HS-27A (cell line): ENCODE results near the gene IL4.
"Not testable (repeated sequence)": the region's sequence is repeated elsewhere in the genome, so short reads cannot be mapped to it uniquely, and the experiment has no call there.

Source experiments
- DNase-seq: peaks from one replicate; pipeline ENCODE4 v3.0.0-alpha.2; 2012; ENCODE audit warnings: low read depth, missing footprints

Gene IL4

DNA sequence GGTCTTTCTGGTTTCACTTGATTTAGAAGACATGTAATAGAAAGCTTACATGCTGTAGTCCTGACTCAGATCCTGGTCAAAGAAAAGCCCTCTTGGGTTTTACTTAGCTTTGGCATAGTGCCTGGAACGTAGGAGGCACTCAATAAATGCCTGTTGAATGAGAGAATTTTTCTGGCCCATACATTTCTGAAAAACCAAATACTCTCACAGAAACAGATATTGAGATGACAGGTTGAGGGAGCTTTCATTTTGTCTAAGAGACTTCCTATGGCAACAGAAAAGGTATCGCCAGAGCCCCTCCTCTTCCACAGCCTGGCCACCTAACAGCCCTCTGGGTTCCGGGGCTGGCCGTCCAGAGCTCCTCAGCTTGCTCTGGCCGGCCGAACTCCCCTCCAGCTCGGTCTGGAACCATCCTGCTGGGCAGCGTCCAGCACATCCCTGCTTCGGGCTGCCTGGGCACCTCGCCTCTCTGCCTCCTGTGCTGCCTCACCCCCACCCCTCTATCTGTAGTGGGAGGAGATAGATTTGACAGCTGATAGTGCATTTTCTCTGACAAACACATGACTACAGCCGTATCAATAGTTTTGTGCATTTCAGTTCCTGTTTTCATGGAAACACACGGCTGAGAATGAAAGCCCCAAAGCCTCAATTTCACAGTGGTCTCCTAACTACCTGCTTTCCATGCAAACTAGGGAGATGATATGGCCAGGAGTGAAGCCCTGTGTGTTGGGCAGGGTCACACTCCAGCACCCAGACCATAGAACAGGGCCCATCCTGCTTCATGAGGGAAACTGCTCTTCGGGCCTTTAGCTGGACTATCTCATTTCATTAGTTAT, 1.1 kb downstream of the IL4 start:
- DNase-seq, result peak; percentile 64

DNA sequence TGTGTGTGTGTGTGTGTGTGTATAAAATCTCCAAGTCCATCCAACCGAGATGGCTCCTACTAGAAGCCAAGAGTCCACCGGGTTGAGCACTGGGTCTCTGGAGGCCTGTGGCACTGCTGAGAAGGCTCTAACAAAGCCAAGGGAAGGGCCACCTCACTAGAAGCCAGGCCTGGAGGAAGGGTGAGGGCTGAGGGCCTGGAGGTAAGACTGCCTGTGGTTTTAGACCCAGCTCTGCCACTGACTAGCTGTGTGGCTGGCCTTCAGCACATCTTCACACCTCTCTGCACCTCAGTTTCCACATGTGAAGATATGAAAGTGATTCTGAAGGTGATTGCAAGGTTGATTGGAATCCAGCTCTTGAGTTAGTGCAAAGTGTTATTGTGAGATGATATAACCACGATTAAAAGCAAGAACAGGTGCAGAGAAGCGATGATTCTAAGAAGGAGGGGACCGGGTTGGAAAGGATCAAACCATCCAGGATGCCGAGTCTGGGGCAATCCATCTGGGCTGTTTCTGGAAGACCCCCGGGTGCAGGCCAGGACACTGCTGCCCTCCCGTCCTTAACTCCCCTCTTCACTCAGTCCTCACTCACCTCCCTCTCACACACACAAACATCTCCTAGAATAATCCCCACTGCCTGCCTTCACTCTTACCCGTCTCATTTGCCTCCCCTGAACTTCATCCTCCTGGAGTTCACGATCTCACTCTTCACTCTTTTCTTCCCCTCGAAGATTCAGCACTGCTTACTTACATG, 2.3 kb downstream of the IL4 start:
- DNase-seq, result no peak

DNA sequence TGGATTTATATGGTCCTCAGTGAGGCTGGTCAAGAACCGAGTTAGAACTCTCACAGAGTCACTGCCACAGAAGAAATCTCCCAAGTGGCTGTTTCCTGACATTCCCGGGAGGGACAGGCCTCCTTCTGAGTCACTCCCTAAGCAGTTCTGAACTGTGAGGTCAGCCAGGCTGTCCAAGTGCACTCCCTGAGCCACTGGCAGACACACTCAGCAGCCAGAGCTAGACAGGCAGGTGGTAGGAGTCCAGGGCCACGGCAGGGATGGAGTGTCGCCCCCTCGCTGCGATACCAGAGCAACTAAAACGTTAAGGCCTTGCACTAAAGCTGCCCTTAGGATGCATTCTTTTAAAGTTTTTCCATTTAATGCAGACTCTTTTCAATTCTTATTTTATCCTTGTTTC, 3.4 kb downstream of the IL4 start:
- peak; percentile 59 for DNase-seq

DNA sequence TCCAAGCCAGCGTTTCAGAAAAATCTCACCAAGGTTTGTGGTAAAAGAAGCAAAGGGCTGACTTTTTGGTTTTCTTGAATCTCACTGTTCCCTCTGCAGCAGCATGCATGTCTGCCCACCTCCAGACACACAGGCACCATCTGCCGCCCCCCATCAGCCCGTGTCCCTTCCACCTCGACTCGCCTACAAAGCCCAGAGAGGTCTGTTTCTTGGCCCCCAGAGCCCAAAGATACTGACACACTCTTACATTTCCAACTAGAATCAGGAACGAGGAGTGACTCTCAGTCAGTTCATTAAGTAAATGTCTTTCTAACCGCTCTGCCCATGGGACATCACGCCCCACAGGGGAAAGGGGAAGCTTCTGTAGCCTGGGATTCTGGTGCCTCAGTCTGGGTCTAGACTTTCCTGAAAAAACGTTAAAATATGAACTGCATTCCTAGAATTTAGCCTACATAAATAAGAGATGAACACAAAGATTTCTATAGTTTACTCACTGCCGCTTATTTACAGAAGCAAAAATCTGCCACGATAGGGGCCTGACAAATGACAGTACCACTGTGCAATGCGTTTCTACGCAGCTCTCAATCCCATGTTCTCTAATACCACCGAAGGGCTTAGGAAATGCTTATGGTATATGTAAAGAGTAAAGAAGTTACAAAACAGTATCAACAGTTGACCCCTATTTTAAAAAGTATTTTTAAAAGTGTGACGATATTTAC, 4.1 kb downstream of the IL4 start:
- DNase-seq, result no peak

DNA sequence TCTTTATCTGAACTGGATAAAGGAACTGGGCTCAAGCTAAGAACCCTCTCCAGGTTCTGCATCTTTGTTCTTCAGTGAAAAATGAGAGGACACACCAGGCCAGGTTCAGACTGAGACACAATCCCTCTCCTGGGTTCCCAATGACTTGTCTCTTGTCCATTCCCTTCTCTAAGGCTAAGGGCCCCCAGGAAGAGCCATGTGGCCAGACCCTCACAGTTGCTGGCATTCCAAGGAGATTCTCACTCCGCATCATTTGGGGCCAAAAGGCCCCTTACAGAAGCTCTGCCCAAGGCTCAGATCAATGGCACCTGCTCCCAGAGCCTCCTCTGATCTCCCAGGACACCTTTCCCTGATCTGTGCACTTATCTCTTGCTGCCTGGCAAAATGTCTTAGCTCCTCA, 4.9 kb downstream of the IL4 start:
- DNase-seq, result no peak

DNA sequence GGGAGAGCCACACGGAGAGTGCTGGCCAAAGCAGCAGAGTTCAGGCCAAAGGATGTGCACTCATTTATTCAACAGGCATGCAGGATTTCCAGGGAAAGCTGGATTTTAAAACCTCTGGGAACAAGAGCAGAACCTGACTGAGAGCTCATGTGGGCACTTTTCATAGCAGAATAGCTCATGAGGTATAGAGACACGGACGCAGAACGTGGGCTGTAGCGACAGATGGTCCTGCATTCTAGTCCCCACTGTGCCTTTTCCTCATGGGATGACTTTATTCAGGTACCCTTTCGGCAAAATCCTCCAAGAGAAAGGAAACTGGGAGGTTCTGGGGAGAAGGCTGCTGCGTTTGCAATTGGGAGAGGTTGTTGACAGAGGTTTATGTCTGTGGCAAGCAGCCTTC, 5.4 kb downstream of the IL4 start:
- no peak for DNase-seq

DNA sequence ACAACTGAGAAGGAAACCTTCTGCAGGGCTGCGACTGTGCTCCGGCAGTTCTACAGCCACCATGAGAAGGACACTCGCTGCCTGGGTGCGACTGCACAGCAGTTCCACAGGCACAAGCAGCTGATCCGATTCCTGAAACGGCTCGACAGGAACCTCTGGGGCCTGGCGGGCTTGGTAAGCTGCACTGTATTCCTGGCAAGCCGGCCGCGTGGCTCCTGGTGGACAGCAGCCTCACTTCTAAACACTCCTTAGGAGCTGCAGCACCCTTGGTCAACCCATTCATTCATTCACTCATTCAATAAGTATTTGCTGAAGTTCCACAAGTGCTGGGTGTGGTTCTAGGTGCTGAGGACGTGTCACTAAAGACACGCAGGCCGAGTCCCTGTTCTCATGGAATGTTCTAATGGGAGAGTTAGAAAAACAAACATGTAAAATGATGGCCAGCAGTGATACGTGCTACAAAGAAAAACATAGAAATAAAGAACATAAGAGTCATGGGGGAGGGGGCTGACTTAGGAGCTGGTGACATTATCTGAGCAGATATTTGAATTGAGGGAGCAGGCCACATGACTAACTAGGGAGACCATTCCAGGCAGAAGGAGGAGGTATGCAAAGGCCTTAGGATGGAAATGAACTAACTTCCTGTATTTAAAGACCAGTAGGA, 6.1 kb downstream of the IL4 start:
- no peak for DNase-seq

DNA sequence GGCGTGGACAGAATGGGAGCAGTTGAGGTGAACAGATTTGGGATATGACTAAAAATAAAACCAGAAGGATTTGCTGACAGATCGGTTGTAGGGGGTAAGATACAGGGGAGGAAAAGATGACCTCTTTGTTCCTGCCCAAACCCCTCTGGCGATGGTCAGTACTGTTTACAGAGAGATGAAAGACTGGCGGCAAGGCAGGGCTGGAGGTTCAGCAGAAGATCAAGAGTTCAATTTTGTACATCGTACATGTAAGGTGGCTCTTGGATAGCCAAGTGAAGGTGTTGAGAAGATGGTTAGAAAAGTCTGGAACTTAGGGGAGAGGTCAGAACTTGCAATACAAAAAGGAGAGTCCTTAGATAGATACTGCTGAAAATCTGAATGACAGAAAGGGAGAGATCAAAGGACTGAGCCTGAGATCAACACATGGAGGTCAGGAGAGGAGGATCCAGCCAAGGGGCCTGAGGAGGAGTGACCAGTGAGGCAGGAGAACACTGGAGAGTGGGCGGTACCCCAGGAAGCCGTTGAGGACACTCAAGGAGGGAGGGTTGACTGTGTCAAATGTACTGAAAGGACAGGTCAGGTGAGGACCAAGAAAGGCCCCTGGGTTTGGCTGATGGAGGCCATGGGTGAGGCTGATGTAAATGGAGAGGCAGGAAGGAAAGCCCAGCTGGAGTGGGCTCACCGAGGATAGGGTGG, 7.1 kb downstream of the IL4 start:
- DNase-seq, result no peak

DNA sequence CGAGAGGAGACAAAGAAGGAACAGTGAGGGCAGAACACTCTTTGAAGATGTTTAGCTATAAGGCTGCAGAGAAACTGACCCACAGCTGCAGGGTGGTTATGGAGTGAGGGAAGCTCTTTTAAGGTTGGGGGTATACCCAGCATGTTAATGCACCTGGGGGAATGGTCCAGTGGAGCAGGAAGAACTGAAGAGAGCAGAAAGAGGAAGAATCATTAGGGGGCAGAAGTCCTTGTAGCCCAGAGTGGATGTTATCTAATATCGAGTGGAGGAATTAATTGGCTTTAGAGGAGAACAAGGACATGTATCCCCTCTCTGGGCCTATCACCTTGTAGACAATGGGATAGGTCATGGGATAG, 7.7 kb downstream of the IL4 start:
- no peak for DNase-seq

DNA sequence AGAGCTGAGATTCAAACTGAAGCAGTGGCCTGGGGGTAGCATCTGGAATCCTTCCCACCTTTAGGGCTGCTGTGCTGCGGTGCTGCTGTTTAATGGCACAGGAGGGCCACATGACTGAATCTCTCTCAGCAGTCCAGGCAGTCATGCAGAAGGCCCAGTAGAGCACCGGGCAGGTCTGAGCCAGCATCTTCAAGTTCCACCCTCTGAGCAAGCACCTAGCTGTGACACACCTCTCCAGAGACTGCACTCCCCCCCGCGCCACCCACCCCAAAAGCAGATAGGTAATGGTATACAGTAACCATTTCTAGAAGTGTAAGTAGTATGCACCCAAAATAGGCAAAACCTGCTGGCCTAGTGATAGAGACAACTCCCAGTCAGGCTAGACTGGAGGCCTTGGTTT, 8.2 kb downstream of the IL4 start:
- no peak for DNase-seq

DNA sequence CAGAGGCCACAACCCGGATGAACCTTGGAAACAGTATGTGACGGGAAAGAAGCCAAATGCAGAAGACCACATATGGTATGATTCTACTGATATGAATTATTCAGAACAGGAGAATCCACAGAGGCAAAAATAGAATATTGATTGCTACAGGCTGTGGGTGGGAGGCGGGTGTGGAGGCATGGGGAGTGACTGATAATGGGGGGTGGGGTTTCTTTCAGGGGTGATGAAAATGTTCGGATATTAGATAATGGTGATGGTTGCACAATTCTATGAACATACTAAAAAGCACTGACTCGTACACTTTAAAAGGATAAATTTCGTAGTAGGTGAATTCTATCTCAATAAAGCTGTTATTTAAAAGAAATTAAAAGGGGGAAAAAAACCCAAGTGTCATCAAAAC, 10.7 kb downstream of the IL4 start:
- no peak for DNase-seq

DNA sequence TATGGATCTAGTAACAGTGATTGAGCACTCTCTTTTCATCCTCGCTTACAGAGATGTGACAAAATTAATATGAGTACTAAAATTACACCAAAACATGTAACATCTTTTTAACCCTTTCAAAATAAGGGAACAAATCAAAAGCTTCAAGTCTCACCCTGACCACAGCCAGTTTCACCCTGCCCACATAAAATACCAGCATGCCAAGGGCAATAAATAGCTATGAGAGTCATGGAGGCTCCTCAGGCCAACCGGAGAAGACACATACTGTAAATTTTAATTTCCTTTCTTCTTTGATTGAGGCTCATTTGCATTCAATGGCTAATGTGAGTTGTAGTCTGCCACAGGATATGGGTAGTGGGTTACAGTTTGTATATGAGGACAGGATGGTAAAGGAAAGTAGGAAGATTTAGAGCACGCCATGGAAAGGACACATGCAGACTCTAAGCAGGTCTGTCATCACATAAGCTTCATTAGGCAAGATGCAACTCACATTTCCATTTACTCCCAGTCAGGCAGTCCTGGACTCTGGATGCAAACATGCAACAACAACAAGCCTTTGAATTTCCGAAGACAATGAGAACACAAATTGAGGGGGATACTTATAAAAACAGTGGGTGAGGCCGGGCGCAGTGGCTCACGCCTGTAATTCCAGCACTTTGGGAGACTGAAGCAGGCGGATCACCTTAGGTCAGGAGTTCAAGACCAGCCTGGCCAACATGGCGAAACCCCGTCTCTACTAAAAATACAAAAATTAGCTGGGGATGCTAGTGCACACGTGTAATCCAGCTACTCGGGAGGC, 11.3 kb downstream of the IL4 start:
- DNase-seq, result no peak

DNA sequence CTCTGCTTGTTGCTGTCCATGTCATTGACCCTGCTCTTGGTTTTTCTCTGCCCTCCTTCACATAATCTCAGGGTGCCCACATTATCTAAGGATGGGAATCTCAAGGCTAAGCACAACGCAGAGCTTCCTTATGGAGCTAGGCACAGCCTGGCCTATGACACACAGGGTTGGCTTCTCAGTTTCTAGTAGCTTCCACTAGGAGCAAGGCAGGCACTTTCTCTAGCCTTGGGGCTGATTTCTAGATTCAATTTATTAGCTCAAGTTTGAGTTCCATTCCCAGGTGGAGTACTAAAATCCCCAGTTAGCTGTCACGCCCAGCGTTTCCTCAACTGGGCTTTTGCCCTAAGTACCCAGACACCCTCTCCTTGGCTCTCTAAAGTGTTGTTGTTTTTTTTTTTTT, 12.4 kb downstream of the IL4 start:
- no peak for DNase-seq

DNA sequence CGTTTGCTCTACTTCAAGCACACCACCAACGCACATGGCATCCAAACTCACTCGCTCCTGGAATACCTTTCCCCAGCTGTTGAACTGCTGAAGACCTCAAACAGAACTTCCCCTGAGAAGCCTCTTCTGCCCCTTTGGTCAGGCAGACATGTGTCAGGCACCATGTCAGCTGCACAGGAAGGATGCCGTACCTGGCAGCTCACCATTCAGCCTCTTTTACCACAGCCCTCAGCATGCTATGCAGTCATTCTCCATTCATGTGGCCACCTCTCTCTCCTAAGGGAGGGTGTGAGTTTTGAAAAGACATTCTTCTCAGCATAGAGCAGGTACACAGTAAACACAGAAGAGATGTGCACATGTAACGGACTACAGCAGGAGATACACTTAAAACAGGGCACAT, 14.2 kb downstream of the IL4 start:
- DNase-seq, result no peak

DNA sequence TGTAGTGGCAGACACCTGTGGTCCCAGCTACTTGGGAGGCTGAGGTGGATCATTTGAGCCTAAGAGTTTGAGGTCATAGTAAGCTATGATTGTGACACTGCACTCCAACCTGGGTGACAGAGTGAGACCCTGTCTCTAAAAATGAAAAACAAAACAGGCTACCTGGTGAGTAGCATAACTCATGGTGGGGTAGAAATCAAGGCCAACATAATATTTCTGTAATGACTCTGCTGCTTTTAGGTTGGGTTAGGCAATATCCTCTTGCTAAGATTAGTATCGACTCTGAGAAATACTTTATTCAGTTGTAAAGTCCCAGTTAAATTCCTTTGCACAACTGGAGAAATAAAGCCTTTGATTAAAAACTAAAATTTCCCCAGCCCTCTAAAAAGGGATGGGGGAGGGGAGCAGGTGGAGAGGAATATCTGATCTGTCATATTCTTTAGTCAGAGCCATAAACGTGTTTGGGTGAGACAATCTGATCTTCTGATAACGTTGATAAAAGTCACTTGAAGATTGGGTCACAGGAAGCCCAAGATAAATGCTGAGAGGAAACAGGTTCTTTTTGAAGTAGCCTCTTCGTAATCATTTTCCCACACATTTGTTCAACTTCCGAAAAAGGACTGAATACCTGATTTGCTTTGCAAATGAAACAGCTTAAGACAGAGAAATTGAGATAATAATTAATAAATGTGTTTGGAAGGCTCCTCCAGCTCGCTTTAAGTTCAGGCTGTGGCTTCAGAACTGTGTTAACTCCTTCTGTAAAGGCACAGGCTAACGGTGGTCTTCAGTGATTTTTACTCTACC, 14.9 kb downstream of the IL4 start:
- DNase-seq, result no peak

DNA sequence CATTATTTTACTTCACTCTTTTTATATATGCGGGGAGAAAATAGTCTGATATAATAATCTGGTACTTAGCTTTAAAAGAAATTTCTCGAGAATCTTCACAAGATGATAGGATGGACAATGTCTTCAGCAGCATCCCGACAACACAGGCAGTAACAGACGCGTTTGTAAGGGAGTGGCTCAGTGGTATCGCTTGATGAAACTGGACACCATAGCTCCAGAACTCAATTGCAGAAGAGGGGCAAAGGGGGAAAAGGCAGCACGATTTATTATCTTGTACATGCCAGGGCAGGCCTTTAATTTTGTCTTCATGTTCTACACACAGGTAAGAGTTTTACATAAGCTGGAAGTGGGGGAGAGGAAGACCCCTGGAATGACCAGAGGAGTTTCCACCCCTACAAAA, 15.7 kb downstream of the IL4 start:
- DNase-seq, result no peak

DNA sequence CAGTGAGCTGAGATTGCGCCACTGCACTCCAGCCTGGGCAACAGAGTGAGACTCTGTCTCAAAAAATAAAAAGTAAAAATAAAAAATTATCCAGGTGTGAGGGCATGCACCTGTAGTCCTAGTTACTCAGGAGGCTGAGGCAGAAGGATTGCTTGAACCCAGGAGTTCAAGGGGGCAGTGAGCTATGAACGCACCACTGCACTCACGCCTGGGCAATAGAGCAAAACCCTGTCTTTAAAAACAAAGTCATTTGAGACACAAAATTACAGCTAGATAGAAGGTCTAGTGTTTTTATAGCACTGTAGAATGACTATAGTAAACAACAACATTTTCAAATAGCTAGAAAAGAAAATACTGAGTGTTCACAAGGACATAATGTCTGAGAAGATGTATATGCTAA, 16.4 kb downstream of the IL4 start:
- no peak for DNase-seq

DNA sequence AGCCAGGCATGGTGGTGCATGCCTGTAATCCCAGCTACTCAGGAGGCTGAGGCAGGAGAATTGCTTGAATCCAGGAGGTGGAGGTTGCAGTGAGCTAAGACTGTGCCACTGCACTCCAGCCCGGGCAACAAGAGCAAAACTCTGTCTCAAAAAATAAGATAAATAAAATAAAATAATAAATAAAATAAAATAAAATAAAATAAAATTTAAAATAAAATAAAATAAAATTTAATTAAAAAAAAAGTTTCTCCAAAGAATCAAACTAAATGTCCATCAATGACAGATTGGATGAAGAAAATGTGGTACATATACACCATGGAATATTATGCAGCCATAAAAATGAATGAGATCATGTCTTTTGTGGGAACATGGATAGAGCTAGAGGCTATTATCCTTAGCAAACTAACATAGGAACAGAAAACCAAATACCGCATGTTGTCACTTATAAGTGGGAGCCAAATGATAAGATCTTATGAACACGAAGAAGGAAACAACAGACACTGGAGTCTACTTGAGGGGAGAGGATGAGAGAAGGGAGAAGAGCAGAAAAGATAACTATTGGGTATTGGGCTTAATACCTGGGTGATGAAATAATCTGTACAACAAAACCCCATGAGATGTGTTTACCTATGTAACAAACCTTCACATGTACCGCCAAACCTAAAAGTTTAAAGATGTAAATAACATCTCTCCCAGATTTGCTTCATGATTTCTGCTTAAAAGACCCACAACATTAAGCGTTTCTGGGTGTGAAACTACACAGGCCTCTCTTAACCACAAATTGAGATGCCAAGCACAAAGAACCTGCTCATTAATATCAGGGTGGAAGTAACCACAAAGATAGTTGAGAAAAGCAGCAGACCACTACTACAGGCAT, 18.2 kb downstream of the IL4 start:
- DNase-seq, result not testable (repeated sequence)

DNA sequence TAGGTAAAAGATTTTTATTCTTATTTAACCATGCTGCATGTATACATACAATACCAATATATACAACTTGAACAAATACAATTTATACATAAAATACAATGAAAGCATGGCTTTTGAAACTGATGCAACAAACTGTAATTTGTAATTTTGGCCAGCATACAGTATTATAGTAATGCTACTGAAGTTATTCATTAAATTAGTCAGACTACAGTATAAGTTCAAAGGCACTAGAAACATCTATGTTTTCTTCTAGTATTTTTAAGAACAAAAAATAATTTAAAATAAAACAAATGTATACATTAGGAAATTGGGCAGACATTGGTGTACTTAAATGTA, 18.8 kb downstream of the IL4 start:
- DNase-seq, result no peak
